H1 (cell line): ENCODE measurements around the gene TTC13.

Experiments
- BRCA1 ChIP-seq: IDR thresholded peaks from 2 replicates; pipeline ENCODE4 v1.6.1; 2012; ENCODE audit warnings: low read depth, low read length, improper control_type of control experiment
- CEBPB ChIP-seq: IDR thresholded peaks from 2 replicates; pipeline ENCODE4 v1.6.1; 2012; ENCODE audit warnings: low read depth, low read length
- CHD1 ChIP-seq: IDR thresholded peaks from 2 replicates; pipeline ENCODE4 v1.6.1; 2012; ENCODE audit warnings: low read depth, low read length, improper control_type of control experiment
- EZH2 ChIP-seq: fragments of 200-600 bp; sonication (generic); IDR thresholded peaks from 2 replicates; pipeline ENCODE4 v1.7.1; 2012; ENCODE audit warnings: low read depth, mild to moderate bottlenecking, moderate library complexity, low read length, inconsistent platforms; ENCODE audit not compliant: severe bottlenecking
- JUN ChIP-seq: IDR thresholded peaks from 2 replicates; pipeline ENCODE4 v1.6.1; 2011; ENCODE audit warnings: low read depth, mild to moderate bottlenecking, improper control_type of control experiment, low read length
- MAFK ChIP-seq: IDR thresholded peaks from 2 replicates; pipeline ENCODE4 v1.6.1; 2012; ENCODE audit warnings: low read depth, mild to moderate bottlenecking, improper control_type of control experiment, low read length
- PHF8 ChIP-seq: fragments of 200-600 bp; sonication (generic); conservative IDR thresholded peaks from 2 replicates; pipeline ENCODE4 v1.7.1; 2012; ENCODE audit warnings: low read depth, mild to moderate bottlenecking, inconsistent platforms, low read length, moderate library complexity
- POLR2A ChIP-seq, 2 experiments: IDR thresholded peaks; 1 replicate in 1 of 2; 2 replicates in 1 of 2; pipeline ENCODE4 v1.6.1; 2011; ENCODE audit warnings: low read depth in 2 of 2, low read length in 2 of 2, mild to moderate bottlenecking in 2 of 2; ENCODE audit errors: control extremely low read depth in 1 of 2
- SIN3A ChIP-seq, 2 experiments: IDR thresholded peaks in 1 of 2; conservative IDR thresholded peaks in 1 of 2; 2 replicates each; pipeline ENCODE4 v1.6.1; 2011 to 2012; ENCODE audit warnings: low read length in 2 of 2, improper control_type of control experiment in 1 of 2, low read depth in 1 of 2, mild to moderate bottlenecking in 1 of 2
- SP1 ChIP-seq: IDR thresholded peaks from 2 replicates; pipeline ENCODE4 v1.6.1; 2011; ENCODE audit warnings: low read depth, low read length
- SRF ChIP-seq: IDR thresholded peaks from 2 replicates; pipeline ENCODE4 v1.6.1; 2011; ENCODE audit warnings: mild to moderate bottlenecking, low read depth, low read length, moderate library complexity
- TF ChIP-seq, protein P1 (sequence below), 3 experiments: IDR thresholded peaks; 1 replicate in 2 of 3; 2 replicates in 1 of 3; pipeline versions ENCODE4 v1.5.1 to v1.6.1; 2011; ENCODE audit warnings: low read length in 3 of 3, mild to moderate bottlenecking in 3 of 3, inconsistent platforms in 2 of 3, low read depth in 1 of 3, moderate library complexity in 1 of 3; ENCODE audit not compliant: insufficient read depth in 1 of 3; ENCODE audit errors: control extremely low read depth in 1 of 3
- TF ChIP-seq, protein P2 (sequence below): IDR thresholded peaks from 2 replicates; pipeline ENCODE4 v1.6.1; 2012; ENCODE audit warnings: inconsistent platforms

DNA sequence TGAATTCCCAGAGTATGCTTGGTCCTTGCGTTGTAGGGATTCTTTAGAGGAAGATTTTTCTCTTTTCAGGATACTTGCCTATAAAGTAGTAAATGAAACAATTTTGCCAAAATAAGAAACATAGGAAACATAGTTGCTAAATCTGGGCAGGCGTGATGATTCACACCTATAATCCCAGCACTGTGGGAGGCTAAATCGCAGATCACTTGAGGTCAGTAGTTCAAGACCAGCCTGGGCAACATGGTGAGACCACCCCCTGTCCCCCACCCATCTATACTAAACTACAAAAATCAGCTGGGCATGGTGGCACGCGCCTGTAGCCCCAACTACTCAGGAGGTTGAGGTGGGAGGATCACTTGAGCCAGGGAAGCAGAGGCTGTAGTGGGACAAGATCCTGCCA, 5.2 kb upstream of the TTC13 start:
- TF ChIP-seq SP1 (no peak), CEBPB (no peak), EZH2 (no peak), CHD1 (no peak), BRCA1 (no peak), PHF8 (no peak), SIN3A (conservative IDR thresholded peaks at IDR 0.05 in 1 of 2, IDR thresholded peaks at IDR 0.05 in 1 of 2; ENCODE audit: low read depth in 1 of 2, low read length in 2 of 2) (no peak), SRF (no peak), JUN (no peak), MAFK (no peak), POLR2A (IDR thresholded peaks at IDR 0.05; ENCODE audit: control extremely low read depth in 1 of 2, low read depth in 2 of 2, low read length in 2 of 2) (no peak)
- TF ChIP-seq, protein P1, sequence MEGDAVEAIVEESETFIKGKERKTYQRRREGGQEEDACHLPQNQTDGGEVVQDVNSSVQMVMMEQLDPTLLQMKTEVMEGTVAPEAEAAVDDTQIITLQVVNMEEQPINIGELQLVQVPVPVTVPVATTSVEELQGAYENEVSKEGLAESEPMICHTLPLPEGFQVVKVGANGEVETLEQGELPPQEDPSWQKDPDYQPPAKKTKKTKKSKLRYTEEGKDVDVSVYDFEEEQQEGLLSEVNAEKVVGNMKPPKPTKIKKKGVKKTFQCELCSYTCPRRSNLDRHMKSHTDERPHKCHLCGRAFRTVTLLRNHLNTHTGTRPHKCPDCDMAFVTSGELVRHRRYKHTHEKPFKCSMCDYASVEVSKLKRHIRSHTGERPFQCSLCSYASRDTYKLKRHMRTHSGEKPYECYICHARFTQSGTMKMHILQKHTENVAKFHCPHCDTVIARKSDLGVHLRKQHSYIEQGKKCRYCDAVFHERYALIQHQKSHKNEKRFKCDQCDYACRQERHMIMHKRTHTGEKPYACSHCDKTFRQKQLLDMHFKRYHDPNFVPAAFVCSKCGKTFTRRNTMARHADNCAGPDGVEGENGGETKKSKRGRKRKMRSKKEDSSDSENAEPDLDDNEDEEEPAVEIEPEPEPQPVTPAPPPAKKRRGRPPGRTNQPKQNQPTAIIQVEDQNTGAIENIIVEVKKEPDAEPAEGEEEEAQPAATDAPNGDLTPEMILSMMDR (IDR thresholded peaks at IDR 0.05; ENCODE audit: control extremely low read depth in 1 of 3, insufficient read depth in 1 of 3, low read depth in 1 of 3, low read length in 3 of 3): no peak
- TF ChIP-seq, protein P2, sequence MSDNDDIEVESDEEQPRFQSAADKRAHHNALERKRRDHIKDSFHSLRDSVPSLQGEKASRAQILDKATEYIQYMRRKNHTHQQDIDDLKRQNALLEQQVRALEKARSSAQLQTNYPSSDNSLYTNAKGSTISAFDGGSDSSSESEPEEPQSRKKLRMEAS: no peak
